GM12801 (cell line): ENCODE measurements around the gene RIT1.

ENCODE experiments used
- TF ChIP-seq, protein P1 (sequence below): IDR thresholded peaks from one replicate; pipeline ENCODE4 v1.5.1; 2011; ENCODE audit warnings: control low read depth; ENCODE audit not compliant: insufficient read length; ENCODE audit errors: extremely low read depth

RIT1 gene

GRCh38 chr1:155882766-155883165, 28.4 kb downstream of the RIT1 start:
- TF ChIP-seq, protein P1, sequence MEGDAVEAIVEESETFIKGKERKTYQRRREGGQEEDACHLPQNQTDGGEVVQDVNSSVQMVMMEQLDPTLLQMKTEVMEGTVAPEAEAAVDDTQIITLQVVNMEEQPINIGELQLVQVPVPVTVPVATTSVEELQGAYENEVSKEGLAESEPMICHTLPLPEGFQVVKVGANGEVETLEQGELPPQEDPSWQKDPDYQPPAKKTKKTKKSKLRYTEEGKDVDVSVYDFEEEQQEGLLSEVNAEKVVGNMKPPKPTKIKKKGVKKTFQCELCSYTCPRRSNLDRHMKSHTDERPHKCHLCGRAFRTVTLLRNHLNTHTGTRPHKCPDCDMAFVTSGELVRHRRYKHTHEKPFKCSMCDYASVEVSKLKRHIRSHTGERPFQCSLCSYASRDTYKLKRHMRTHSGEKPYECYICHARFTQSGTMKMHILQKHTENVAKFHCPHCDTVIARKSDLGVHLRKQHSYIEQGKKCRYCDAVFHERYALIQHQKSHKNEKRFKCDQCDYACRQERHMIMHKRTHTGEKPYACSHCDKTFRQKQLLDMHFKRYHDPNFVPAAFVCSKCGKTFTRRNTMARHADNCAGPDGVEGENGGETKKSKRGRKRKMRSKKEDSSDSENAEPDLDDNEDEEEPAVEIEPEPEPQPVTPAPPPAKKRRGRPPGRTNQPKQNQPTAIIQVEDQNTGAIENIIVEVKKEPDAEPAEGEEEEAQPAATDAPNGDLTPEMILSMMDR = no peak

GRCh38 chr1:155882235-155882634, 28.9 kb downstream of the RIT1 start:
- TF ChIP-seq, protein P1 = no peak

DNA sequence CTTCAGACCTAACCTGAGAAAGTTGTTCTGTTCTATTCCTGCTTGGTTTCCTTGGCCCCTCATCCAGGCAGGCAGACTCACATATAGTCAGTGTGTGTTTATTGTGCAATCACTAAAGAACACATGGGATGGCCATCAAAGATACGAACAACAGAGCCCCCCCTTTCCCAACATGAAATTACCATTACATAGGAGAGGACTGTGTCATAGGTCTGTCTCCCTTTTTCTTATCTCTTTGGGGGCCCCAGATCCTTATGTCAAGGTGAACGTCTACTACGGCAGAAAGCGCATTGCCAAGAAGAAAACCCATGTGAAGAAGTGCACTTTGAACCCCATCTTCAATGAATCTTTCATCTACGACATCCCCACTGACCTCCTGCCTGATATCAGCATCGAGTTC, 30.2 kb downstream of the RIT1 start:
- TF ChIP-seq, protein P1 = no peak

DNA sequence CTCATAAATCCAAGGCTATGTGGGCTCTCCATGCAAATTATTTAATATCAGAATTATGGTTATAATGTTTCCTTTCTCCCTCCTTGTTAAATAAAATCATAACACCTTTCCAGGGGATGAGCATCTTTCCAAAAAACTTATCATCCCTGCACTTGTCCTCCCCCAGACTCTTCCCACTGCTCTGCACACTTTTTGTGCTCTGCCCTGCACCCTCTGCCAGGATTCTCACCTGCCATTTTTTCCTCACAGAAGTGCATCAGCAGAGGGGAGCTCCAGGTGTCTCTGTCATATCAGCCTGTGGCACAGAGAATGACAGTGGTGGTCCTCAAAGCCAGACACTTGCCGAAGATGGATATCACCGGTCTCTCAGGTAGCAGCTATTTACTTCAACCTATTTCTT, 30.9 kb downstream of the RIT1 start:
- TF ChIP-seq, protein P1 = no peak

GRCh38 chr1:155877945-155878344, 33.2 kb downstream of the RIT1 start:
- TF ChIP-seq, protein P1 = no peak

GRCh38 chr1:155873860-155874259, 37.3 kb downstream of the RIT1 start:
- TF ChIP-seq, protein P1 = no peak

DNA sequence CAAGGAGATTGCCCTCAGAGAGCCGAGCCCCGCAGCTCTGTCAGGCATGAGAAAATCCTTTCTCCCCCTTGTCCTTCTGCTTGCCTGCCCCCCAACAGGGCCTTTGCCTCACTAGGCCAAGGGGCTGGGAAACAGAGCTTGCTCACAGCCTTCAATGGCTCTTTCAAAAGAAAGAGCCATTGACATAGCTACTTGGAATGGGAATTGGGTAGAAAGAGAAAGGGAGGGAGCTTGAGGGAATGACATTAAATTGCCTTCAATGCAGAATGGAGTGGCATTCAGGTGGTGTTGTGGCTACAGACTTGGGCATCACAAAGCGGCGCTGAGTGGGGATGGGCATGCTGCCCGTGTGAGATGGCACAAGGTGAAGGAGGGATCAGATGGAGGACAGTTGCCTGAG, 38.6 kb downstream of the RIT1 start:
- TF ChIP-seq, protein P1 = no peak

GRCh38 chr1:155871390-155871789, 39.8 kb downstream of the RIT1 start:
- TF ChIP-seq, protein P1 = no peak
